Measurements from ENCODE around the gene CTSD. TPM values are rescaled to one million over a fixed set of nuclear protein-coding genes. Genes with fewer than 3 reads are reported as not detected.

CTSD gene
- total RNA-seq, 4 donors from 2014 or later = 385 to 583 (median 429) TPM

DNA sequence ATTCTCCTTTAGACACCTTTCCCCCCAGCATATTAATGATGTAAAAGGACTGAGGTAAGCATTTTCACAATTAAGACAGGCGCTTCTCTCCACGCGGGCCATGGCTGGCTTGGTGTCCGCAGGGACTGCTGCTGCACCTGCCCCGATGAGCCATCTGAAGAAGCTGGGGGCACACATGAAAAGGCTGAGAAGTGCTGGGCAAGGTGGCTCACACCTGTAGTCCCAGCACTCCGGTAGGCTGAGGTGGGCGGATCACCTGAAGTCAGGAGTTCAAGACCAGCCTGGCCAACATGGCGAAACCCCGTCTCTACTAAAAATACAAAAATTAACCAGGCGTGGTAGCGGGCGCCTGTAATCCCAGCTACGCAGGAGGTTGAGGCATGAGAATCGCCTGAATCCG, 45.4 kb downstream of the CTSD start:
- no peak for DNase-seq (ENCODE audit: low spot score in 2 of 2)
- no peaks in the 10 kb centered on the region for H3K27me3 ChIP-seq
- peak overlapping the region in 1 of 4 donors; percentile 44 for H3K27ac ChIP-seq

DNA sequence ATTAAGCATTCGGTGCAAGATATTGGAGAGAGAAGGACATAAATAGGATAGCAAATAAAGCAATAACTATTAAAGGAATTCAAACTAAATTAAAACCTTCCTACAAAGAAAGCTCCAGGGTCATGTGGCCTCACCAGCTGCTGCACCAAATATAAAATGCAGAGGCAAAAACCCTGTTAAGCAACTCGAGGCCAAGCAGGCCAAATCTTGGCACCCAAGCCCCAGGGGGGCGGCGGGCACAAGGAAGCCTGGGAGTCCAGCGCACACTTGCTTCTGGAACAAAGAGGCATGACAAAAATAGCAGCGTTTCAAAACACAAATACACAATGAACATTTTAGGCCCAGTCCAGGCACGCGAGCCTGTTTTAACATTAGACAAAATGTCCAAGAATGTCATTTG, 46.0 kb downstream of the CTSD start:
- H3K9me3 ChIP-seq = no peaks in the 10 kb centered on the region
- no peak overlapping the region for H3K4me3 ChIP-seq
- H3K27me3 ChIP-seq = no peaks in the 10 kb centered on the region
- H3K36me3 ChIP-seq = no peaks in the 10 kb centered on the region
- H3K27ac ChIP-seq = peak overlapping the region in 1 of 4 donors; percentile 44
- peaks cover 0 to 9% (median 2%) of the 10 kb centered on the region in 4 donors for H3K4me1 ChIP-seq
- WGBS, 2 donors = 46 to 48% methylated on average over 8 of the region's 8 CpGs
- no peak for DNase-seq (ENCODE audit: low spot score in 2 of 2)
- TF ChIP-seq EP300 (IDR thresholded peaks at IDR 0.05) (peak; percentile 14 to 49), POLR2A (IDR thresholded peaks at IDR 0.05) (no peak)
- TF ChIP-seq, protein P1, sequence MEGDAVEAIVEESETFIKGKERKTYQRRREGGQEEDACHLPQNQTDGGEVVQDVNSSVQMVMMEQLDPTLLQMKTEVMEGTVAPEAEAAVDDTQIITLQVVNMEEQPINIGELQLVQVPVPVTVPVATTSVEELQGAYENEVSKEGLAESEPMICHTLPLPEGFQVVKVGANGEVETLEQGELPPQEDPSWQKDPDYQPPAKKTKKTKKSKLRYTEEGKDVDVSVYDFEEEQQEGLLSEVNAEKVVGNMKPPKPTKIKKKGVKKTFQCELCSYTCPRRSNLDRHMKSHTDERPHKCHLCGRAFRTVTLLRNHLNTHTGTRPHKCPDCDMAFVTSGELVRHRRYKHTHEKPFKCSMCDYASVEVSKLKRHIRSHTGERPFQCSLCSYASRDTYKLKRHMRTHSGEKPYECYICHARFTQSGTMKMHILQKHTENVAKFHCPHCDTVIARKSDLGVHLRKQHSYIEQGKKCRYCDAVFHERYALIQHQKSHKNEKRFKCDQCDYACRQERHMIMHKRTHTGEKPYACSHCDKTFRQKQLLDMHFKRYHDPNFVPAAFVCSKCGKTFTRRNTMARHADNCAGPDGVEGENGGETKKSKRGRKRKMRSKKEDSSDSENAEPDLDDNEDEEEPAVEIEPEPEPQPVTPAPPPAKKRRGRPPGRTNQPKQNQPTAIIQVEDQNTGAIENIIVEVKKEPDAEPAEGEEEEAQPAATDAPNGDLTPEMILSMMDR (IDR thresholded peaks at IDR 0.05) = no peak

More for the DNA sequence above, 45.4 kb downstream of the CTSD start:
- H3K36me3 ChIP-seq = no peaks in the 10 kb centered on the region
- WGBS, 2 donors = 92 to 93% methylated on average over 15 of the region's 15 CpGs
- H3K4me3 ChIP-seq = no peak overlapping the region
- TF ChIP-seq, protein P1 (IDR thresholded peaks at IDR 0.05) = no peak
- TF ChIP-seq EP300 (IDR thresholded peaks at IDR 0.05) (no peak), POLR2A (IDR thresholded peaks at IDR 0.05) (no peak)
- H3K9me3 ChIP-seq = no peaks in the 10 kb centered on the region
- H3K4me1 ChIP-seq = peaks cover 0 to 9% (median 2%) of the 10 kb centered on the region in 4 donors

DNA sequence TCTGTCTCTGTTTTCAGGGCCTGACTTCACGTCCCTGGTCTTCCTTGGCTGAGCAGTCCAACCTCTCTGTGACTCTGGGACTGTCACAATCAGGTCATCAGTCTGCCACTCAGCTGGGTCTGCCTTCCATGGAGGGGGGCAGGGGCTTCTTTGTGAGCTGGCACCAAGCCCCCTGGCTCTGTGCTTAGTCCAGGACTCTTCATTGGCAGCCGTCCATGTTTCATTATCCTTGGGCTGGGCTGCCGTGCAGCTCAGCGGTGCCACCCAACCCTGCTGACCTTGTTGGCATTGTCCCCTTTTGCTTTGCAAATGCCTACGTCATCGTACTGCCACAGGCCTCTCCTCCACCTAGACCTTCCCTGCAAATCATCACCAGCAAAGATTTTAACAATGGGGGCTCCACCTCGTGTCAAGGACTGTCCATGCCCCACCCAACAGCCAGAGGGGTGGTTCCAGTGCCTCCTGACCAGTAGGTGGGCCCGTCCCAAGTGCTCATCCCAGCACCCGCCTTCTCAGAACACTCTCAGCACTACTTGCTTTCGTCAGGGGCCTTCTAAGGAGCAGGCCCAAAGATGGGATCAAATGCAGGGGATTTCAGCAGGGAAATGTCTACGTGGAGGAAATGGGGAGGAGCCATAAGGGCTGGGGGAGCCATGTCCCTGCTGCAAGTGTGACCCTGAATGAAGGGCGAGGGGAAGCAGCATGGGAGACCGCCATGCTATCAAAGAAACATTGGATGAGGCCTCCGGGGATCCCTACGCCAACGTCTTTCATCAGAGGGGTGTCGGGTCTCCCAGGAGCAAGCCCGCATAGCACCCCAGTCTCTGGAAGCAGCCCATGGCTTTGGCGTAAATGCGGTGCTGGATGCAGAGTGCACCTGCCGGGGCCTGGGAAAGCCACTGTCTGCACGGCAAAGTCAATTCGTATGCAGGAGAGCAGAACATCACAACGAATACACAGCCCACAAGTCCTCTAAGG, 48.5 kb downstream of the CTSD start:
- no peak for DNase-seq (ENCODE audit: low spot score in 2 of 2)
- Histone ChIP-seq H3K4me1 (peaks cover 0 to 9% (median 2%) of the 10 kb centered on the region in 4 donors), H3K27ac (no peak overlapping the region), H3K4me3 (no peak overlapping the region), H3K36me3 (no peaks in the 10 kb centered on the region), H3K27me3 (no peaks in the 10 kb centered on the region), H3K9me3 (no peaks in the 10 kb centered on the region)
- TF ChIP-seq EP300 (IDR thresholded peaks at IDR 0.05) (no peak), POLR2A (IDR thresholded peaks at IDR 0.05) (no peak)
- TF ChIP-seq, protein P1 (IDR thresholded peaks at IDR 0.05) = no peak
- WGBS, 2 donors = 79 to 85% methylated on average over 22 to 24 of the region's 24 CpGs

DNA sequence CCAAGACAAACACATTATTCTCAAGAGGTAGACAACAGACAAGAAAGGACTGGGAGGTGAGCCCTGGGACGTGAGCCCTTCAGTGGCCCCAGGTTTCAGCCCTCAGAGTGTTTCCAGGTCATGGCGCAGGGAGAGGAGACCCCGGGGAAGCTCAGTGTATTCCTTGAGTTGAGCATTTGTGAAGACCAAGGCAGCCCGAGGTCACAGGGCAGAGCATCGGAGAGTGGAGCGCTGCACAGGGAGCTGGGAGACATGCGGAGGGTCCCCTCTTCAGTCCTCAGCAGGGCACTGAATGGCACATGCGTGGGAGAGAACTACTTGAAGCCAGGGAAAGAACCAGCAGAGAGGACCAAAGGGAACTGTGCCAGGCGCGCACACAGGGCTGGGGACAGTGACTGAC, 55.0 kb downstream of the CTSD start:
- no peak for DNase-seq (ENCODE audit: low spot score in 2 of 2)
- 75 to 78% methylated on average over 10 of the region's 10 CpGs for WGBS, 2 donors
- H3K4me3 ChIP-seq = no peak overlapping the region
- no peaks in the 10 kb centered on the region for H3K9me3 ChIP-seq
- no peak overlapping the region for H3K27ac ChIP-seq
- no peaks in the 10 kb centered on the region for H3K4me1 ChIP-seq
- H3K36me3 ChIP-seq = no peaks in the 10 kb centered on the region
- TF ChIP-seq, protein P1 (IDR thresholded peaks at IDR 0.05) = no peak
- TF ChIP-seq EP300 (IDR thresholded peaks at IDR 0.05) (no peak), POLR2A (IDR thresholded peaks at IDR 0.05) (no peak)
- peaks cover 0 to 6% of the 10 kb centered on the region in 2 donors for H3K27me3 ChIP-seq

DNA sequence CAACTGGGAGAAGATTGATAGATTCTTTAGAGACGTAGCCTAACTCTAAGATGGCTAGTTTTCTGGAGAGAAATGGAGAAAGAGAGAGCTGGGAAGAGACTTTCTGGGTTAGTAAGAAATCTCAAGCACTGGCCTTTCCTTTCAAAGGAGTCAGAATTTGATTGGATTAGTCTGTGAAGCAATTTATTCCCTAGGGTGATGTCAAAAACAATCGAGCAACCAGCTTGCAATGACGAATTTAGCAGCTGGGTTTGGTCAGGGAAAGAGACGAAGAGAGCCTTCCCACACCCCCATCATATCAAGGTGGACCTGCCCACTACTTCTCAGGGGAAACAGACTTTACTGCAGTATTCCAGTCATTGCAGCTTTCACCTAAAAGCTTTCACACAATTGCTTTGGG, 56.0 kb downstream of the CTSD start:
- no peak for DNase-seq (ENCODE audit: low spot score in 2 of 2)
- WGBS, 2 donors = 46 to 47% methylated on average over 4 of the region's 4 CpGs
- TF ChIP-seq EP300 (IDR thresholded peaks at IDR 0.05) = no peak
- TF ChIP-seq, protein P1 (IDR thresholded peaks at IDR 0.05) = no peak
- TF ChIP-seq POLR2A (IDR thresholded peaks at IDR 0.05) = no peak
- Histone ChIP-seq H3K9me3 (no peaks in the 10 kb centered on the region), H3K4me1 (no peaks in the 10 kb centered on the region), H3K27ac (no peak overlapping the region), H3K27me3 (peaks cover 0 to 6% of the 10 kb centered on the region in 2 donors), H3K36me3 (no peaks in the 10 kb centered on the region), H3K4me3 (no peak overlapping the region)

Measured in tibial nerve (tissue), 4 donors.